Panc1 (cell line): Measurements from ENCODE around the gene MARCHF7. TPM values are rescaled to one million over a fixed set of nuclear protein-coding genes. Genes with fewer than 3 reads are reported as not detected.
"Not testable (repeated sequence)": the region's sequence is repeated elsewhere in the genome, so short reads cannot be mapped to it uniquely, and the experiment has no call there.

Source experiments
- ATAC-seq: fragments of 200-7000 bp; cut with Tn5 transposase; 2 replicates; pipeline ENCODE4 v1.9.1; 2020; ENCODE audit warnings: mild to moderate bottlenecking, moderate library complexity
- BruUV-seq: library from RNA; stranded (reverse); fragments of 400-500 nt; replicated peaks from 2 replicates; lab custom pipeline; 2021; lab: Mats Ljungman, UMichigan
- CTCF ChIA-PET: fragments of 300-600 bp; sonication (Branson Sonifier 250); formaldehyde crosslinking; loops from one replicate; lab custom pipeline; 2022; ENCODE audit warnings: antibody characterized with exemption; lab: Charles Lee
- POLR2A ChIA-PET: fragments of 300-600 bp; sonication (Branson Sonifier 250); formaldehyde crosslinking; loops from one replicate; lab custom pipeline; 2022; ENCODE audit warnings: antibody characterized with exemption; lab: Charles Lee
- DNase-seq: peaks from one replicate; pipeline ENCODE4 v3.0.0-alpha.2; 2010; ENCODE audit warnings: low read depth, low spot score
- H3K27ac ChIP-seq: 2 replicates; pipeline ENCODE4 v1.5.1; 2011; ENCODE audit warnings: mild to moderate bottlenecking, low read length, inconsistent platforms
- H3K27me3 ChIP-seq: fragments of 200-500 bp; sonication (Bioruptor generic); 2 replicates; pipeline ENCODE4 v1.6.0; 2014; ENCODE audit warnings: low read length, inconsistent platforms; ENCODE audit not compliant: control insufficient read depth, insufficient read depth
- H3K36me3 ChIP-seq: fragments of 200-500 bp; sonication (Bioruptor generic); 2 replicates; pipeline ENCODE4 v1.5.1; 2014; ENCODE audit warnings: inconsistent platforms, mild to moderate bottlenecking, low read length, moderate library complexity; ENCODE audit not compliant: control insufficient read depth, insufficient read depth
- H3K4me1 ChIP-seq: 2 replicates; pipeline ENCODE4 v1.5.1; 2011; ENCODE audit warnings: inconsistent platforms, mild to moderate bottlenecking, low read length, moderate library complexity; ENCODE audit not compliant: control insufficient read depth, insufficient read depth
- H3K4me3 ChIP-seq, 2 experiments: 2 replicates each; pipeline ENCODE4 v1.5.1; 2011 to 2012; ENCODE audit warnings: low read depth in 2 of 2, low read length in 2 of 2, mild to moderate bottlenecking in 2 of 2, inconsistent platforms in 1 of 2, moderate library complexity in 1 of 2
- H3K9me3 ChIP-seq: fragments of 200-500 bp; sonication (Bioruptor generic); 2 replicates; pipeline ENCODE4 v1.5.1; 2014; ENCODE audit warnings: low read depth, mild to moderate bottlenecking, inconsistent platforms, low read length, moderate library complexity; ENCODE audit not compliant: control insufficient read depth, insufficient read depth
- CTCF ChIP-seq: fragments of 450-650 bp; IDR thresholded peaks from 2 replicates; pipeline ENCODE4 v1.5.1; 2017; ENCODE audit warnings: mild to moderate bottlenecking
- POLR2AphosphoS5 ChIP-seq: IDR thresholded peaks from 2 replicates; pipeline ENCODE4 v1.6.1; 2012; ENCODE audit warnings: mild to moderate bottlenecking, low read depth, low read length, moderate library complexity
- REST ChIP-seq, 2 experiments: IDR thresholded peaks; 2 replicates each; pipeline ENCODE4 v1.6.1; 2011 to 2012; ENCODE audit warnings: low read depth in 2 of 2, control low read depth in 1 of 2, low read length in 1 of 2, mild to moderate bottlenecking in 1 of 2, moderate library complexity in 1 of 2; ENCODE audit not compliant: insufficient read depth in 1 of 2
- SIN3A ChIP-seq: IDR thresholded peaks from 2 replicates; pipeline ENCODE4 v1.6.1; 2012; ENCODE audit warnings: low read depth, mild to moderate bottlenecking, low read length, moderate library complexity, borderline replicate concordance; ENCODE audit not compliant: insufficient read depth
- TCF7L2 ChIP-seq: IDR thresholded peaks from 2 replicates; pipeline ENCODE4 v1.6.1; 2011; ENCODE audit warnings: mild to moderate bottlenecking, low read depth, low read length, inconsistent platforms
- in situ Hi-C: cut with HindIII; loops from 2 replicates; pipeline ENCODE4 v1.10.0; 2016; ENCODE audit warnings: low sequenced_read_pairs, low pct_unique_long_range_greater_than_20kb
- intact Hi-C: fragments of 100-400 bp; cut with micrococcal nuclease; formaldehyde crosslinking; loops from one replicate; pipeline ENCODE4 v1.10.0; 2022; ENCODE audit not compliant: unreplicated experiment
- total RNA-seq: library from RNA; stranded (reverse); gene quantifications from one replicate; pipeline ENCODE4 v1.2.1, GENCODE V29; 2021; ENCODE audit not compliant: unreplicated experiment

The MARCHF7 gene
- total RNA-seq, 1 experiment from 2014 or later, result 85.7 TPM

GRCh38 chr2:159742846-159743245, 30.5 kb downstream of the MARCHF7 start:
- in situ Hi-C loops, result no loop called here
- POLR2A ChIA-PET, result no interaction called here
- CTCF ChIA-PET, result no interaction called here
- DNase-seq (no peak), ATAC-seq (no peak)
- no peaks in the 10 kb centered on the region; the same call in 1 of the 2 replicates for H3K4me1 ChIP-seq
- BruUV-seq, result no TSS peak
- no peak for TF ChIP-seq POLR2AphosphoS5
- no peak for TF ChIP-seq CTCF
- no peak for TF ChIP-seq TCF7L2
- no peak for TF ChIP-seq REST (IDR thresholded peaks at IDR 0.05; ENCODE audit: insufficient read depth in 1 of 2, low read depth in 2 of 2, low read length in 1 of 2)
- TF ChIP-seq SIN3A, result no peak
- peaks cover 46% of the 10 kb centered on the region for H3K36me3 ChIP-seq
- no peaks in the 10 kb centered on the region for H3K27me3 ChIP-seq
- no peak overlapping the region for H3K4me3 ChIP-seq
- intact Hi-C loops, result no loop called here
- no peak overlapping the region for H3K27ac ChIP-seq
- no peaks in the 10 kb centered on the region for H3K9me3 ChIP-seq

GRCh38 chr2:159744363-159744762, 32.1 kb downstream of the MARCHF7 start:
- Histone ChIP-seq H3K27ac (no peak overlapping the region), H3K9me3 (no peaks in the 10 kb centered on the region), H3K4me3 (no peak overlapping the region), H3K36me3 (peaks cover 57% of the 10 kb centered on the region), H3K27me3 (no peaks in the 10 kb centered on the region), H3K4me1 (no peaks in the 10 kb centered on the region; the same call in 1 of the 2 replicates)
- BruUV-seq, result no TSS peak
- ChIA-PET POLR2A (no interaction called here), CTCF (no interaction called here)
- TF ChIP-seq CTCF (no peak), POLR2AphosphoS5 (no peak), SIN3A (no peak), TCF7L2 (no peak), REST (IDR thresholded peaks at IDR 0.05; ENCODE audit: insufficient read depth in 1 of 2, low read depth in 2 of 2, low read length in 1 of 2) (no peak)
- in situ Hi-C loops, result no loop called here
- DNase-seq, result no peak
- intact Hi-C loops, result no loop called here
- peak; percentile 63; the same call in 1 of the 2 replicates for ATAC-seq

- H3K4me3 ChIP-seq, H3K27ac ChIP-seq, POLR2A ChIA-PET, H3K9me3 ChIP-seq, H3K4me1 ChIP-seq, ATAC-seq, in situ Hi-C loops, H3K27me3 ChIP-seq, intact Hi-C loops, CTCF ChIA-PET, BruUV-seq, DNase-seq: not testable (repeated sequence)
- H3K36me3 ChIP-seq, result peaks cover 56% of the 10 kb centered on the region
Observed at GRCh38 chr2:159745237-159745636, 32.9 kb downstream of the MARCHF7 start.
